ENCODE data around the gene FBRSL1. TPM values are rescaled to one million over a fixed set of nuclear protein-coding genes. Genes with fewer than 3 reads are reported as not detected.

Gene FBRSL1
- total RNA-seq, 1 donor from 2014 or later = 211 TPM

- Mint-ChIP-seq H3K27ac (ENCODE audit: unreplicated experiment) (no peak overlapping the region), H3K36me3 (ENCODE audit: unreplicated experiment) (peaks cover 1% of the 10 kb centered on the region), H3K4me1 (ENCODE audit: low read depth, unreplicated experiment) (peaks cover 5% of the 10 kb centered on the region), H3K27me3 (ENCODE audit: unreplicated experiment) (peaks cover 8% of the 10 kb centered on the region), H3K9me3 (ENCODE audit: unreplicated experiment) (peaks cover 4% of the 10 kb centered on the region), H3K4me3 (ENCODE audit: unreplicated experiment) (no peak overlapping the region)
- TF ChIP-seq, protein P1, sequence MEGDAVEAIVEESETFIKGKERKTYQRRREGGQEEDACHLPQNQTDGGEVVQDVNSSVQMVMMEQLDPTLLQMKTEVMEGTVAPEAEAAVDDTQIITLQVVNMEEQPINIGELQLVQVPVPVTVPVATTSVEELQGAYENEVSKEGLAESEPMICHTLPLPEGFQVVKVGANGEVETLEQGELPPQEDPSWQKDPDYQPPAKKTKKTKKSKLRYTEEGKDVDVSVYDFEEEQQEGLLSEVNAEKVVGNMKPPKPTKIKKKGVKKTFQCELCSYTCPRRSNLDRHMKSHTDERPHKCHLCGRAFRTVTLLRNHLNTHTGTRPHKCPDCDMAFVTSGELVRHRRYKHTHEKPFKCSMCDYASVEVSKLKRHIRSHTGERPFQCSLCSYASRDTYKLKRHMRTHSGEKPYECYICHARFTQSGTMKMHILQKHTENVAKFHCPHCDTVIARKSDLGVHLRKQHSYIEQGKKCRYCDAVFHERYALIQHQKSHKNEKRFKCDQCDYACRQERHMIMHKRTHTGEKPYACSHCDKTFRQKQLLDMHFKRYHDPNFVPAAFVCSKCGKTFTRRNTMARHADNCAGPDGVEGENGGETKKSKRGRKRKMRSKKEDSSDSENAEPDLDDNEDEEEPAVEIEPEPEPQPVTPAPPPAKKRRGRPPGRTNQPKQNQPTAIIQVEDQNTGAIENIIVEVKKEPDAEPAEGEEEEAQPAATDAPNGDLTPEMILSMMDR (IDR thresholded peaks at IDR 0.05; ENCODE audit: partially characterized antibody, unreplicated experiment) = no peak
- no peak for DNase-seq
Observed at GRCh38 chr12:132524405-132524804, 34.5 kb downstream of the FBRSL1 start.

DNA sequence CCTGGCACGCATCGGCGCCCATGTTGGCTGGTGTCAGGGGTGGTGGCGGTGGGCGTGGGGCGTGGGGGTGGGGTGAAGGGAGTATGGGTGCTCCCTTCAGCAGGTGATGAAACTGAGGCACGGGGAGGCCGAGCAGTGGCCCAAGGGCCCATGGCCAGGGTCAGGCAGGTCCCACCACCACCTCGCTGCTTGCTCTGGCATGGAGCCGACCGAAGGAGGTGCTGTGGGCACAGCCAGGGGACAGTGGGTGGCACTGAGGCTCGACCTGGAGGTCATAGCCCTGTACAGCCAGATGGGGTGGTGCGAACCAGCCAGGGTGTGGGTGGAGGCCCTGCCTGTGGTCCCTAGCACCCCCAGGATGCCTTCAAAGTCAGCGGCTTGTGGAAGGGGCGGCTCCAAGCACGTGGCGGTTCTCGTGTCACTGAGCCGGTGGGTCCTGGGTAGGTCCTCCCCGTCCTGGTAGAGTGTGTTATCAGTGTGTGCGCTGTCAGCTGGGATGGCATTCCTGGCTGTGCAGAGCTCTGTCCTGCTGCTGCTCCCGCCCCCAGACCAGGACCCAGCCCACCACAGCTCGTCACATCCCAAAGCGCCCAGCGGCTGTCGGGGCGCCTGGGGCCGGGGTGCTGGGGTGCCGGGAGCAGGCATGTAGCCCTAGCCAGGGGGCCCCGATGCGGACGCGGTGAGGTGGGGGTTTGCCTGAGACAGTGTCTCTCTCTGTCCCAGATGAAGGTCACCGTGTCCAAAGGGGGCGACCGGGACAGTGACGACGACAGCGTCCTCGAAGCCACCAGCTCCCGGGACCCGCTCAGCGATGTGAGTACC, 35.3 kb downstream of the FBRSL1 start:
- H3K27me3 Mint-ChIP-seq (ENCODE audit: unreplicated experiment) = peaks cover 10% of the 10 kb centered on the region
- no peak overlapping the region for H3K4me3 Mint-ChIP-seq (ENCODE audit: unreplicated experiment)
- peaks cover 6% of the 10 kb centered on the region for H3K36me3 Mint-ChIP-seq (ENCODE audit: unreplicated experiment)
- H3K9me3 Mint-ChIP-seq (ENCODE audit: unreplicated experiment) = peaks cover 4% of the 10 kb centered on the region
- peaks cover 11% of the 10 kb centered on the region for H3K4me1 Mint-ChIP-seq (ENCODE audit: low read depth, unreplicated experiment)
- no peak overlapping the region for H3K27ac Mint-ChIP-seq (ENCODE audit: unreplicated experiment)
- DNase-seq = no peak
- TF ChIP-seq, protein P1 (IDR thresholded peaks at IDR 0.05; ENCODE audit: partially characterized antibody, unreplicated experiment) = no peak

DNA sequence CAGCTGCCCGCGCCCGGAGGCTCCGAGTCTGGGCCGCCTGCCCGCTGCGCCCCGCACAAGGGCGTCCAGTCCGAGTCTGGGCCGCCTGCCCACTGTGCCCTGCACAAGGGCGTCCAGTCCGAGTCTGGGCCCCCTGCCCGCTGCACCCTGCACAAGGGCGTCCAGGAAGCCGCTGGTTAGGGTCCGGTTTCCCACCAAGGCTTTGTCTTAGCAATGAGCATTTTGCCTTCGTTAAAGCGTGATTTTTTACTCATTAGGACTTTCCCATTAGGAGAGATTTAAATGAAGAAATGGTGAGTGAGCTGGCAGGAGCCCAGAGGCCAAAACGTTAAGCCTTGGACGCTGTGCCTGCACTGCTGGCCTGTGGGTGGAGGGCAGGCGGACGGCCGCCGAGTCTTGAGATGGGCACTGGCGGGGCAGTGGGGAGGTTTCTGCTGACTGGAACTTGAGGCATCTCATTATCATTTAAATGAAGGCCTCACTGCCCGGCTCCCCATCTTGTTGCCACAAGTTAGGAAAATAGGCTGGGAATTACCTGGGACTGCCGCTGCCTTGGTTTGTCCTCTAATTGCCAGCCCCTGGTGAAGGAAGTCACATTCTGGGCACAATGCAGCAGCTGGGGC, 36.0 kb downstream of the FBRSL1 start:
- Mint-ChIP-seq H3K27ac (ENCODE audit: unreplicated experiment) (no peak overlapping the region), H3K9me3 (ENCODE audit: unreplicated experiment) (peaks cover 4% of the 10 kb centered on the region), H3K27me3 (ENCODE audit: unreplicated experiment) (peaks cover 11% of the 10 kb centered on the region), H3K4me3 (ENCODE audit: unreplicated experiment) (no peak overlapping the region), H3K36me3 (ENCODE audit: unreplicated experiment) (peaks cover 7% of the 10 kb centered on the region), H3K4me1 (ENCODE audit: low read depth, unreplicated experiment) (peaks cover 10% of the 10 kb centered on the region)
- TF ChIP-seq, protein P1 (IDR thresholded peaks at IDR 0.05; ENCODE audit: partially characterized antibody, unreplicated experiment) = no peak
- DNase-seq = no peak

GRCh38 chr12:132527186-132527882, 37.4 kb downstream of the FBRSL1 start:
- no peak overlapping the region for H3K4me3 Mint-ChIP-seq (ENCODE audit: unreplicated experiment)
- H3K27me3 Mint-ChIP-seq (ENCODE audit: unreplicated experiment) = peaks cover 12% of the 10 kb centered on the region
- peaks cover 10% of the 10 kb centered on the region for H3K4me1 Mint-ChIP-seq (ENCODE audit: low read depth, unreplicated experiment)
- H3K36me3 Mint-ChIP-seq (ENCODE audit: unreplicated experiment) = peaks cover 7% of the 10 kb centered on the region
- peaks cover 10% of the 10 kb centered on the region for H3K9me3 Mint-ChIP-seq (ENCODE audit: unreplicated experiment)
- DNase-seq = no peak
- no peak overlapping the region for H3K27ac Mint-ChIP-seq (ENCODE audit: unreplicated experiment)
- TF ChIP-seq, protein P1 (IDR thresholded peaks at IDR 0.05; ENCODE audit: partially characterized antibody, unreplicated experiment) = no peak

Measured in glutamatergic neuron (in vitro differentiated cells).